Neural cell (in vitro differentiated cells): ENCODE measurements around the gene GPC1.

Source experiments
- CTCF ChIP-seq: fragments of 450-650 bp; IDR thresholded peaks from 2 replicates; pipeline ENCODE4 v1.5.1; 2014; ENCODE audit warnings: antibody characterized with exemption, mild to moderate bottlenecking, moderate library complexity; ENCODE audit not compliant: poor library complexity, severe bottlenecking
- EP300 ChIP-seq: fragments of 450-650 bp; conservative IDR thresholded peaks from 2 replicates; pipeline ENCODE4 v1.6.1; 2014; ENCODE audit warnings: antibody characterized with exemption, mild to moderate bottlenecking, moderate library complexity; ENCODE audit not compliant: poor library complexity, severe bottlenecking
- EZH2 ChIP-seq: fragments of 200-600, 300-800 bp; shearing (Covaris generic), sonication (generic); IDR thresholded peaks from 2 replicates; pipeline ENCODE4 v1.6.1; 2014; ENCODE audit warnings: antibody characterized with exemption, low read length, borderline replicate concordance, mild to moderate bottlenecking; ENCODE audit not compliant: insufficient read depth, poor library complexity, severe bottlenecking
- POLR2AphosphoS5 ChIP-seq: IDR thresholded peaks from 2 replicates; pipeline ENCODE4 v1.6.1; 2012
- RAD21 ChIP-seq: fragments of 450-650 bp; conservative IDR thresholded peaks from 2 replicates; pipeline ENCODE4 v1.6.1; 2014; ENCODE audit warnings: antibody characterized with exemption, mild to moderate bottlenecking, moderate library complexity
- REST ChIP-seq: IDR thresholded peaks from 2 replicates; pipeline ENCODE4 v1.6.1; 2012; ENCODE audit warnings: borderline replicate concordance
- SMC3 ChIP-seq: fragments of 450-650 bp; conservative IDR thresholded peaks from 2 replicates; pipeline ENCODE4 v1.6.1; 2014; ENCODE audit warnings: antibody characterized with exemption, mild to moderate bottlenecking, moderate library complexity; ENCODE audit not compliant: poor library complexity
- TAF1 ChIP-seq: IDR thresholded peaks from 2 replicates; pipeline ENCODE4 v1.6.1; 2012; ENCODE audit warnings: low read depth

GRCh38 chr2:240462073-240462706 lies 26.7 kb downstream of the GPC1 start:
- TF ChIP-seq CTCF (no peak), EP300 (no peak), EZH2 (no peak), POLR2AphosphoS5 (no peak), REST (no peak), SMC3 (no peak), RAD21 (no peak), TAF1 (no peak)
